Smooth muscle cell (in vitro differentiated cells): Measurements from ENCODE around the gene BOD1L1. TPM values are rescaled to one million over a fixed set of nuclear protein-coding genes. Genes with fewer than 3 reads are reported as not detected.

Source experiments
- DNase-seq: peaks from one replicate; lab custom pipeline; 2025; ENCODE audit not compliant: unreplicated experiment; lab: John Stamatoyannopoulos, UW
- H2AFZ ChIP-seq: fragments of 200-600 bp; sonication (generic); 2 replicates; pipeline ENCODE4 v1.6.0; 2016; ENCODE audit warnings: antibody characterized with exemption, low read depth, mild to moderate bottlenecking
- H3F3A ChIP-seq: fragments of 200-600 bp; sonication (generic); 2 replicates; pipeline ENCODE4 v1.6.0; 2017; ENCODE audit warnings: antibody characterized with exemption, low read depth
- H3K27ac ChIP-seq: fragments of 200-600 bp; sonication (generic); 2 replicates; pipeline ENCODE4 v1.5.1; 2016; ENCODE audit warnings: low read depth, mild to moderate bottlenecking
- H3K27me3 ChIP-seq: fragments of 200-600 bp; sonication (generic); 2 replicates; pipeline ENCODE4 v1.6.1; 2016; ENCODE audit warnings: low read depth, mild to moderate bottlenecking
- H3K36me3 ChIP-seq: fragments of 200-600 bp; sonication (generic); 2 replicates; pipeline ENCODE4 v1.5.1; 2016; ENCODE audit warnings: low read depth
- H3K4me1 ChIP-seq: fragments of 200-600 bp; sonication (generic); 2 replicates; pipeline ENCODE4 v1.5.1; 2016; ENCODE audit warnings: low read depth
- H3K4me2 ChIP-seq: fragments of 200-600 bp; sonication (generic); 2 replicates; pipeline ENCODE4 v1.6.0; 2016; ENCODE audit warnings: mild to moderate bottlenecking
- H3K4me3 ChIP-seq: fragments of 200-600 bp; sonication (generic); 2 replicates; pipeline ENCODE4 v1.5.1; 2016; ENCODE audit warnings: mild to moderate bottlenecking
- H3K79me2 ChIP-seq: fragments of 200-600 bp; sonication (generic); 2 replicates; pipeline ENCODE4 v1.6.0; 2016; ENCODE audit warnings: low read depth, mild to moderate bottlenecking
- H3K9ac ChIP-seq: fragments of 200-600 bp; sonication (generic); 2 replicates; pipeline ENCODE4 v1.6.0; 2016; ENCODE audit warnings: low read depth
- H3K9me3 ChIP-seq: fragments of 200-600 bp; sonication (generic); replicated peaks from 2 replicates; pipeline ENCODE4 v1.5.1; 2016; ENCODE audit warnings: low read depth
- H4K20me1 ChIP-seq: fragments of 200-600 bp; sonication (generic); 2 replicates; pipeline ENCODE4 v1.6.0; 2016; ENCODE audit warnings: low read depth
- WGBS: methylation state at CpG from one replicate; pipeline ENCODE4 v1.1.7; 2016; ENCODE audit warnings: low lambda C conversion rate; 5-methylcytosine and 5-hydroxymethylcytosine counted together
- polyA plus RNA-seq: library from polyadenylated mRNA; unstranded; fragments of >200 nt; fragmentation: Nextera tagmentation; extraction: Ambion mirVana; gene quantifications from 2 replicates; pipeline ENCODE4 v1.2.1, GENCODE V29; 2016
- total RNA-seq: library from RNA; depleted of rRNA; stranded (reverse); fragments of >200 nt; gene quantifications from 2 replicates; pipeline ENCODE4 v1.2.3, GENCODE V29; 2014
- TF ChIP-seq, protein P1 (sequence below): fragments of 200-600 bp; sonication (generic); IDR thresholded peaks from 2 replicates; pipeline ENCODE4 v1.5.1; 2017; ENCODE audit warnings: borderline replicate concordance, mild to moderate bottlenecking, antibody characterized with exemption; ENCODE audit not compliant: insufficient read depth, poor library complexity, severe bottlenecking

The BOD1L1 gene
- total and polyA plus RNA-seq, 2 experiments from 2014 or later, result 9.8 to 30.9 TPM

DNA sequence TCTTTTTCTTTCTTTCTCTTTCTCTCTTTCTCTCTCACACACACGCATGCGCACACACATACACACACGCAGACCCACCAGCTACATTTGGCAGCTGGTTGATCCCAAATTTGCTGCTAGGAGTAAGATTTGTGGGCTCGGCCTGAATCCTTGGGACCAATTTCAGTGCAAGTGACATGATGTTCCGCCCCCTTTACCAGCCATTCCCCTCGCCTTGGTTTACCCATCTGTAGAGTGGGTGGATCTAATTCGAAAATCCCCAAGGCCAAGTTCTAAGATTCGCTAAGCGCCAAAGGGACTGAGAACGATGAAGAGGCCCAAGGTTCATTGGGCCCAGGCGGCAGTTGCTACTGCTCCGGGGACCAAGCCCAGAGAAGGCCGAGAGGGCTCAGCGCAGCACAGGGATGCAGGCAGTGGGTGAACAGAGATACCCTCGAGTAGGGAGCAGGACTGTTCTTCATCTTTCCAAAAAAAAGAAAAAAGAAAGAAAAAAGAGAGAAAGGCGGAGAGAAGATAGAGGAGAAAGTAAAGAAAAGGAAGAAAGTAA lies 89.0 kb downstream of the BOD1L1 start:
- Histone ChIP-seq H3K4me2 (peak overlapping the region; percentile 68), H3K4me3 (no peak overlapping the region), H3K27me3 (peaks cover 100% of the 10 kb centered on the region), H3K9me3 (no peaks in the 10 kb centered on the region), H3K27ac (no peak overlapping the region), H3F3A (peaks cover under 1% of the 10 kb centered on the region), H3K79me2 (no peaks in the 10 kb centered on the region), H3K4me1 (peaks cover 27% of the 10 kb centered on the region), H3K9ac (no peak overlapping the region), H4K20me1 (peaks cover 13% of the 10 kb centered on the region), H2AFZ (no peak overlapping the region), H3K36me3 (no peaks in the 10 kb centered on the region)
- 44% methylated on average over 16 of the region's 16 CpGs for WGBS
- TF ChIP-seq, protein P1, sequence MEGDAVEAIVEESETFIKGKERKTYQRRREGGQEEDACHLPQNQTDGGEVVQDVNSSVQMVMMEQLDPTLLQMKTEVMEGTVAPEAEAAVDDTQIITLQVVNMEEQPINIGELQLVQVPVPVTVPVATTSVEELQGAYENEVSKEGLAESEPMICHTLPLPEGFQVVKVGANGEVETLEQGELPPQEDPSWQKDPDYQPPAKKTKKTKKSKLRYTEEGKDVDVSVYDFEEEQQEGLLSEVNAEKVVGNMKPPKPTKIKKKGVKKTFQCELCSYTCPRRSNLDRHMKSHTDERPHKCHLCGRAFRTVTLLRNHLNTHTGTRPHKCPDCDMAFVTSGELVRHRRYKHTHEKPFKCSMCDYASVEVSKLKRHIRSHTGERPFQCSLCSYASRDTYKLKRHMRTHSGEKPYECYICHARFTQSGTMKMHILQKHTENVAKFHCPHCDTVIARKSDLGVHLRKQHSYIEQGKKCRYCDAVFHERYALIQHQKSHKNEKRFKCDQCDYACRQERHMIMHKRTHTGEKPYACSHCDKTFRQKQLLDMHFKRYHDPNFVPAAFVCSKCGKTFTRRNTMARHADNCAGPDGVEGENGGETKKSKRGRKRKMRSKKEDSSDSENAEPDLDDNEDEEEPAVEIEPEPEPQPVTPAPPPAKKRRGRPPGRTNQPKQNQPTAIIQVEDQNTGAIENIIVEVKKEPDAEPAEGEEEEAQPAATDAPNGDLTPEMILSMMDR, result no peak
- no peak for DNase-seq

GRCh38 chr4:13537832-13538177 lies 89.7 kb downstream of the BOD1L1 start:
- Histone ChIP-seq H3F3A (no peaks in the 10 kb centered on the region), H2AFZ (no peak overlapping the region)
- 26% methylated on average over 10 of the region's 10 CpGs for WGBS

DNA sequence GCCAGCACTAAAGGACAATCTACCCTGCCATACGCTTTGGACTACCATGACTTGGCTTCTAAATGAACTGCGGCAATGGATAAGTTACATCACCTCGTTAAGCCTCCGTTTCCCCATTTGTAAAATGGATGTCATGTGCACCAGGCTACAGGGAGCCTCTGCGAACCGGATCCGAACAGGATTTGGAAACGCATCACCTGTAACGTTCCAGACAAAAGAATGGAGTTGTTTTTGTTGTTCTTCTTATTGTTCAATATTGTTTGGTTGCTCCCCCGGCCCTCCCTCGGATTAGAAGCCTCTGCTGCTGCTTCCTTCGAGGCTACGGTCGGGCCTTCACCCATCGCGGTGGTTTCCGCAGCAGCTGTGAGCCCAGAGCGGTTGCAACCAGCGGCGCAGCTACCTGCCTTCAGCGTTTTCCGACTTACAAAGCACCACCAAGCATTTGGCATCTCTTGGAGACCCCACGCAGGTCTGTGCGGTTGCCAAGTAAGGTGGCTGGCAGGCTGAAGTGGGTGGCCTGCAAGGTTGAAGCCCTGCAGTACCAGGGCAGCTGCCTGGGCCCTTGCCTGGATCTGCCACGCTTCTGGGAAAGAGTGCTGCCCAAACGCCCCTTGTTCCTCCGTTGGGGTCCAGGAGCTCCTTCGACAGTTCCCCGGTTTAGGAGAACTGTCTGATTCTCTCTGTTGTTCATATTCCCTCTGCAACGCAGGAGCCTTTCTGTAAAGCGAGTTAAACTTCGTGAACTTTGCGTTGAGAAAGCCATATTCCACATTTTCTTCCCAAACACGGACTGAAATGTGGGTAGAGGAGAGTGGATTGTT lies 90.3 kb downstream of the BOD1L1 start:
- Histone ChIP-seq H3K27ac (no peak overlapping the region), H3K4me3 (no peak overlapping the region), H3F3A (no peaks in the 10 kb centered on the region), H3K9ac (no peak overlapping the region), H2AFZ (no peak overlapping the region), H4K20me1 (peaks cover 13% of the 10 kb centered on the region), H3K27me3 (peaks cover 100% of the 10 kb centered on the region), H3K4me2 (no peak overlapping the region), H3K36me3 (no peaks in the 10 kb centered on the region), H3K4me1 (peaks cover 26% of the 10 kb centered on the region), H3K9me3 (no peaks in the 10 kb centered on the region), H3K79me2 (no peaks in the 10 kb centered on the region)
- no peak for DNase-seq
- TF ChIP-seq, protein P1, result no peak
- WGBS, result 21% methylated on average over 34 of the region's 34 CpGs

More at GRCh38 chr4:13537832-13538177, 89.7 kb downstream of the BOD1L1 start:
- no peaks in the 10 kb centered on the region for H3K9me3 ChIP-seq
- no peak overlapping the region for H3K4me3 ChIP-seq
- H3K4me1 ChIP-seq, result peaks cover 27% of the 10 kb centered on the region
- no peak overlapping the region for H3K9ac ChIP-seq
- no peak for DNase-seq
- TF ChIP-seq, protein P1, result no peak
- peaks cover 100% of the 10 kb centered on the region for H3K27me3 ChIP-seq
- no peak overlapping the region for H3K4me2 ChIP-seq
- H4K20me1 ChIP-seq, result peaks cover 13% of the 10 kb centered on the region
- no peaks in the 10 kb centered on the region for H3K79me2 ChIP-seq
- no peak overlapping the region for H3K27ac ChIP-seq
- H3K36me3 ChIP-seq, result no peaks in the 10 kb centered on the region
